H1 (cell line): Measurements from ENCODE around the gene KCNMA1. TPM values are rescaled to one million over a fixed set of nuclear protein-coding genes. Genes with fewer than 3 reads are reported as not detected.

Experiments used
- CTCF ChIA-PET: fragments of 300-600 bp; sonication (Branson Sonifier 250); formaldehyde crosslinking; loops from one replicate; lab custom pipeline; 2021; ENCODE audit not compliant: partially characterized antibody; lab: Charles Lee
- POLR2A ChIA-PET: fragments of 300-600 bp; sonication (Branson Sonifier 250); formaldehyde crosslinking; loops from one replicate; lab custom pipeline; 2021; ENCODE audit warnings: inconsistent platforms; ENCODE audit not compliant: partially characterized antibody; lab: Charles Lee
- DNase-seq, 2 experiments: peaks; one replicate each; pipeline versions ENCODE4 v3.0.0 to v3.0.0-alpha.2; 2010 to 2022; ENCODE audit warnings: low spot score in 2 of 2, low read depth in 1 of 2, mixed read lengths in 1 of 2
- FAIRE-seq: peaks from 2 replicates; lab custom pipeline; 2011; peaks lifted over from hg19 to GRCh38; lab: Jason Lieb, UNC
- H2AFZ ChIP-seq: 2 replicates; pipeline ENCODE4 v1.8.1; 2012; ENCODE audit warnings: low read length, inconsistent platforms
- H2AK5ac ChIP-seq: 2 replicates; pipeline ENCODE4 v1.6.1; 2013; ENCODE audit warnings: low read depth, low read length
- H2BK120ac ChIP-seq: replicated peaks from 2 replicates; pipeline ENCODE3; 2013; ENCODE audit warnings: low read depth, low read length, inconsistent platforms
- H2BK12ac ChIP-seq: 2 replicates; pipeline ENCODE4 v1.6.1; 2013; ENCODE audit warnings: low read depth, low read length
- H2BK15ac ChIP-seq: 2 replicates; pipeline ENCODE4 v1.6.1; 2013; ENCODE audit warnings: low read length
- H2BK20ac ChIP-seq: 2 replicates; pipeline ENCODE4 v1.6.1; 2013; ENCODE audit warnings: low read length
- H2BK5ac ChIP-seq: 2 replicates; pipeline ENCODE4 v1.6.1; 2013; ENCODE audit warnings: low read depth, low read length
- H3K14ac ChIP-seq: 2 replicates; pipeline ENCODE4 v1.6.1; 2013; ENCODE audit warnings: inconsistent platforms; ENCODE audit not compliant: insufficient read length
- H3K18ac ChIP-seq: 2 replicates; pipeline ENCODE4 v1.6.1; 2013; ENCODE audit warnings: low read length; ENCODE audit errors: extremely low read depth
- H3K23ac ChIP-seq: 2 replicates; pipeline ENCODE4 v1.6.1; 2013; ENCODE audit warnings: inconsistent platforms; ENCODE audit not compliant: insufficient read length
- H3K23me2 ChIP-seq: 2 replicates; pipeline ENCODE4 v1.6.1; 2013; ENCODE audit warnings: low read depth, low read length
- H3K27ac ChIP-seq: 2 replicates; pipeline ENCODE4 v1.6.1; 2011; ENCODE audit warnings: low read depth, low read length, inconsistent platforms
- H3K27me3 ChIP-seq, 4 experiments: replicated peaks in 1 of 4; 1 replicate in 1 of 4; 2 replicates in 3 of 4; pipeline versions ENCODE4 v1.6.1 to v1.8.1; 2011 to 2013; ENCODE audit warnings: low read length in 3 of 4, mild to moderate bottlenecking in 3 of 4, inconsistent platforms in 2 of 4, mixed read lengths in 2 of 4, moderate library complexity in 1 of 4; ENCODE audit not compliant: control insufficient read depth in 3 of 4, insufficient read depth in 3 of 4; ENCODE audit errors: extremely low read depth in 1 of 4
- H3K36me3 ChIP-seq, 4 experiments: 2 replicates each; pipeline versions ENCODE4 v1.6.1 to v1.8.1; 2011 to 2013; ENCODE audit warnings: mild to moderate bottlenecking in 4 of 4, low read length in 3 of 4, moderate library complexity in 2 of 4, control low read depth in 1 of 4, inconsistent platforms in 1 of 4; ENCODE audit not compliant: insufficient read depth in 4 of 4, control insufficient read depth in 2 of 4
- H3K4ac ChIP-seq: replicated peaks from 2 replicates; pipeline ENCODE3; 2013; ENCODE audit warnings: low read length, low read depth, mixed read lengths, inconsistent platforms; ENCODE audit not compliant: insufficient read length
- H3K4me1 ChIP-seq, 4 experiments: replicated peaks in 1 of 4; 1 replicate in 1 of 4; 2 replicates in 3 of 4; pipeline versions ENCODE4 v1.6.1 to v1.8.1; 2011 to 2013; ENCODE audit warnings: low read length in 3 of 4, inconsistent platforms in 2 of 4, mixed read lengths in 1 of 4; ENCODE audit not compliant: insufficient read depth in 4 of 4, control insufficient read depth in 3 of 4
- H3K4me2 ChIP-seq, 2 experiments: 2 replicates each; pipeline versions ENCODE4 v1.6.1 to v1.8.1; 2011 to 2013; ENCODE audit warnings: low read depth in 2 of 2, low read length in 2 of 2, control low read depth in 1 of 2, inconsistent platforms in 1 of 2, mild to moderate bottlenecking in 1 of 2; ENCODE audit not compliant: insufficient read depth in 1 of 2
- H3K4me3 ChIP-seq, 4 experiments: fragments of 200-600, 300-600 bp in 1 of 4; sonication (generic), shearing (Covaris generic), sonication (Bioruptor Twin) in 1 of 4; 2 replicates each; pipeline versions ENCODE4 v1.5.1 to v1.8.1; 2011 to 2016; ENCODE audit warnings: low read length in 4 of 4, low read depth in 3 of 4, control low read depth in 2 of 4, inconsistent platforms in 2 of 4, mild to moderate bottlenecking in 2 of 4, mixed read lengths in 1 of 4, moderate library complexity in 1 of 4; ENCODE audit not compliant: insufficient read depth in 2 of 4; ENCODE audit errors: extremely low read depth in 1 of 4
- H3K56ac ChIP-seq: replicated peaks from 2 replicates; pipeline ENCODE3; 2013; ENCODE audit warnings: low read depth, mild to moderate bottlenecking, mixed read lengths, low read length, inconsistent platforms; ENCODE audit not compliant: insufficient read length
- H3K79me1 ChIP-seq: 2 replicates; pipeline ENCODE4 v1.6.1; 2013; ENCODE audit warnings: low read depth, low read length, control low read depth
- H3K79me2 ChIP-seq, 2 experiments: 2 replicates each; pipeline versions ENCODE4 v1.6.1 to v1.8.1; 2012 to 2013; ENCODE audit warnings: low read length in 2 of 2, mild to moderate bottlenecking in 2 of 2, inconsistent platforms in 1 of 2; ENCODE audit not compliant: insufficient read depth in 2 of 2, control insufficient read depth in 1 of 2
- H3K9ac ChIP-seq, 4 experiments: replicated peaks in 1 of 4; 1 replicate in 1 of 4; 2 replicates in 3 of 4; pipeline versions ENCODE4 v1.6.1 to v1.8.1; 2011 to 2013; ENCODE audit warnings: low read depth in 3 of 4, low read length in 3 of 4, control low read depth in 2 of 4, mild to moderate bottlenecking in 2 of 4, moderate library complexity in 2 of 4, inconsistent platforms in 1 of 4; ENCODE audit errors: extremely low read depth in 1 of 4
- H3K9me3 ChIP-seq, 2 experiments: 2 replicates each; pipeline versions ENCODE4 v1.6.1 to v1.8.1; 2012 to 2013; ENCODE audit warnings: mild to moderate bottlenecking in 2 of 2, moderate library complexity in 2 of 2, control low read depth in 1 of 2, inconsistent platforms in 1 of 2, low read depth in 1 of 2, low read length in 1 of 2, mixed read lengths in 1 of 2; ENCODE audit not compliant: insufficient read depth in 2 of 2
- H4K20me1 ChIP-seq, 2 experiments: replicated peaks in 1 of 2; 2 replicates each; pipeline versions ENCODE3 to v1.8.1; 2011 to 2013; ENCODE audit warnings: inconsistent platforms in 2 of 2, low read length in 2 of 2, mild to moderate bottlenecking in 1 of 2; ENCODE audit not compliant: insufficient read depth in 2 of 2, control insufficient read depth in 1 of 2
- H4K5ac ChIP-seq: 2 replicates; pipeline ENCODE4 v1.6.1; 2013; ENCODE audit warnings: low read length, low read depth, mixed read lengths, inconsistent platforms; ENCODE audit not compliant: insufficient read length
- H4K8ac ChIP-seq: 2 replicates; pipeline ENCODE4 v1.8.0; 2013; ENCODE audit warnings: mild to moderate bottlenecking, moderate library complexity, low read length, inconsistent platforms; ENCODE audit not compliant: insufficient read depth; ENCODE audit errors: extremely low read depth
- H4K91ac ChIP-seq: replicated peaks from 2 replicates; pipeline ENCODE3; 2013; ENCODE audit warnings: low read length, mixed read lengths, inconsistent platforms; ENCODE audit not compliant: insufficient read length
- ATF2 ChIP-seq: IDR thresholded peaks from 2 replicates; pipeline ENCODE4 v1.6.1; 2012; ENCODE audit warnings: low read length, inconsistent platforms
- BRCA1 ChIP-seq: IDR thresholded peaks from 2 replicates; pipeline ENCODE4 v1.6.1; 2012; ENCODE audit warnings: low read depth, low read length, improper control_type of control experiment
- CHD1 ChIP-seq: IDR thresholded peaks from 2 replicates; pipeline ENCODE4 v1.6.1; 2012; ENCODE audit warnings: low read depth, low read length, improper control_type of control experiment
- E2F6 ChIP-seq: IDR thresholded peaks from 2 replicates; pipeline ENCODE4 v1.6.1; 2012; ENCODE audit warnings: inconsistent platforms
- EZH2 ChIP-seq: fragments of 200-600 bp; sonication (generic); IDR thresholded peaks from 2 replicates; pipeline ENCODE4 v1.7.1; 2012; ENCODE audit warnings: low read depth, mild to moderate bottlenecking, moderate library complexity, low read length, inconsistent platforms; ENCODE audit not compliant: severe bottlenecking
- GTF2F1 ChIP-seq: IDR thresholded peaks from 2 replicates; pipeline ENCODE4 v1.6.1; 2012; ENCODE audit warnings: low read depth, low read length, improper control_type of control experiment, borderline replicate concordance
- HDAC6 ChIP-seq: IDR thresholded peaks from one replicate; pipeline ENCODE4 v1.7.1; 2012; ENCODE audit warnings: low read depth, mild to moderate bottlenecking, inconsistent platforms, low read length, moderate library complexity
- POLR2A ChIP-seq, 2 experiments: IDR thresholded peaks; 1 replicate in 1 of 2; 2 replicates in 1 of 2; pipeline ENCODE4 v1.6.1; 2011; ENCODE audit warnings: low read depth in 2 of 2, low read length in 2 of 2, mild to moderate bottlenecking in 2 of 2; ENCODE audit errors: control extremely low read depth in 1 of 2
- POU5F1 ChIP-seq: IDR thresholded peaks from 2 replicates; pipeline ENCODE4 v1.6.1; 2011; ENCODE audit warnings: low read depth, mild to moderate bottlenecking, low read length, moderate library complexity
- RBBP5 ChIP-seq: IDR thresholded peaks from 2 replicates; pipeline ENCODE4 v1.7.1; 2012; ENCODE audit warnings: low read depth, mild to moderate bottlenecking, inconsistent platforms, low read length, moderate library complexity, borderline replicate concordance
- TEAD4 ChIP-seq: IDR thresholded peaks from 2 replicates; pipeline ENCODE4 v1.6.1; 2012; ENCODE audit warnings: low read depth, low read length, inconsistent platforms, mixed read lengths
- WGBS, 2 experiments: shearing (Covaris generic) in 1 of 2; methylation state at CpG; one replicate each; pipeline versions ENCODE4 v1.1.6 to v1.1.7; 2013 to 2015; ENCODE audit warnings: low lambda C conversion rate in 2 of 2, mixed read lengths in 2 of 2, inconsistent platforms in 1 of 2, low coverage in 1 of 2, missing lambda C conversion rate in 1 of 2; ENCODE audit not compliant: insufficient replicate concordance in 2 of 2, insufficient coverage in 1 of 2, insufficient read length in 1 of 2; ENCODE audit errors: extremely low coverage in 1 of 2, missing lambda C conversion rate in 1 of 2; 5-methylcytosine and 5-hydroxymethylcytosine counted together
- polyA plus RNA-seq, 7 experiments: library from polyadenylated mRNA; depleted of rRNA in 3 of 7; stranded (reverse) in 5 of 7; unstranded in 2 of 7; fragments of >200 nt in 5 of 7; fragments of 200-250 nt in 2 of 7; gene quantifications; 1 replicate in 5 of 7; 2 replicates in 1 of 7; 4 replicates in 1 of 7; pipeline versions ENCODE4 v1.2.1 to v1.2.3, GENCODE V29; 2011 to 2013; ENCODE audit warnings: missing spikeins in 2 of 7, mixed read lengths in 2 of 7
- total RNA-seq: library from RNA; stranded (reverse); fragmentation: NEBNext Ultra II Directional; extraction: Animal tissue kit (Norgen Biotek cat#: 25700); gene quantifications from 2 replicates; pipeline ENCODE4 v1.2.1, GENCODE V29; 2021

The KCNMA1 gene
- total and polyA plus RNA-seq, 2 of the 8 experiments (the other 6 are each of a cell fraction or from before 2014, with no cell fraction given) = 10.2 to 11.1 TPM

DNA sequence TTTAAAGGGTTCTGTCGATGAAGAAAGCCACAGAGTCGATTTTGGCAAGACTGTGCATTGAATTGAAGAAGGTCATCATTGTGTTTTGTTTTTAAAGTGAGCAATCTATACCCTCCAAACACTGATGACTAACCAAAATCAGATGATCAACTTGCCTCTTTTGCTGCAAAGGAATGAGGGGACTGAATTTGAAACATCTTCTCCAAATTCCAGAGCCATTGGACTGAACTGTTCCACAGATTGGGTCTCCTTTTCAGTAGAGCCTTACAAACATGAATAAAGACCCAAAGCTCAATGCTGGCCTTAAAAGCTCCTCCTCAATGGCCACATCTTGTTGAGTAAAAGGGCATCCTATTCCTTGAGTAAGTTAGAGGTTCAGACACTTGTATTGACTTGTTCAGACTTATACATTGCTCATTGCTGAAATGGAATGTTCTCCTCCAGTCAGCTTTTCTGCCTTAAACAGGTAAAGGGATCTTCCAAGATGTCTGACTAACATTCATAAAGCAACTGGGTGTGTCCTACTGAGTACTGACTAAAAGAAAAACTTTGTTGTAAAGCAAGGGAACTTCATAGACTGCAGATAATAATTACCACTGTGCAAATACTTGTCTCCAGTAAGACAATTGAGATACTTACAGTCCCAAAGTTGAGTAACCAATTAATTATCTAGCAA is 630.6 kb downstream of the KCNMA1 start:
- Histone ChIP-seq H3K79me1 (no peaks in the 10 kb centered on the region), H3K14ac (no peak overlapping the region), H3K4me2 (no peak overlapping the region), H3K23ac (no peak overlapping the region), H3K9me3 (peaks cover 7 to 11% of the 10 kb centered on the region in 2 experiments; a peak in 3 of 4 replicates), H2BK12ac (no peak overlapping the region), H3K36me3 (no peaks in the 10 kb centered on the region; a peak in 1 of 8 replicates), H2AK5ac (no peak overlapping the region), H2BK20ac (no peak overlapping the region), H4K91ac (no peak overlapping the region), H3K18ac (no peak overlapping the region), H3K4ac (no peak overlapping the region), H3K27ac (no peak overlapping the region), H2BK15ac (no peak overlapping the region), H3K9ac (no peak overlapping the region), H4K20me1 (no peaks in the 10 kb centered on the region), H3K4me1 (no peaks in the 10 kb centered on the region), H3K4me3 (no peak overlapping the region), H2AFZ (no peak overlapping the region), H4K8ac (no peak overlapping the region), H2BK120ac (no peak overlapping the region), H3K27me3 (no peaks in the 10 kb centered on the region), H3K79me2 (no peaks in the 10 kb centered on the region), H3K56ac (no peak overlapping the region), H2BK5ac (no peak overlapping the region), H3K23me2 (no peaks in the 10 kb centered on the region; the same call in 1 of the 2 replicates), H4K5ac (no peak overlapping the region)
- DNase-seq (no peak), FAIRE-seq (no peak)
- ChIA-PET CTCF (interaction anchor here (0.8 to 3.5 kb wide), 7 partner anchors 14 to 358 kb away, joined by 3 to 20 read pairs (median 4); no protein-coding TSS in a partner anchor), POLR2A (no interaction called here)
- WGBS, 2 experiments = 83% methylated on average over 2 of the region's 2 CpGs; no CpG with 5 or more reads in 1 of the 2 experiments
- TF ChIP-seq RBBP5 (no peak), BRCA1 (no peak), ATF2 (no peak), TEAD4 (no peak), E2F6 (no peak), POLR2A (IDR thresholded peaks at IDR 0.05; ENCODE audit: control extremely low read depth in 1 of 2, low read depth in 2 of 2, low read length in 2 of 2) (no peak), EZH2 (no peak), GTF2F1 (no peak), HDAC6 (no peak), POU5F1 (no peak), CHD1 (no peak)
